Keratinocyte (primary cell): ENCODE results near the gene SHC3. TPM values are rescaled to one million over a fixed set of nuclear protein-coding genes. Genes with fewer than 3 reads are reported as not detected.

ENCODE experiments used
- DNase-seq: peaks from one replicate; pipeline ENCODE4 v3.0.0-alpha.2; 2011; ENCODE audit warnings: low read depth, missing footprints, low spot score
- FAIRE-seq: peaks from 2 replicates; lab custom pipeline; 2011; peaks lifted over from hg19 to GRCh38; lab: Jason Lieb, UNC
- H2AFZ ChIP-seq: 2 replicates; pipeline ENCODE4 v1.6.0; 2012; ENCODE audit warnings: low read length, control low read depth, inconsistent platforms; ENCODE audit not compliant: control insufficient read depth
- H3K27ac ChIP-seq: 2 replicates; pipeline ENCODE4 v1.5.1; 2011; ENCODE audit warnings: low read length; ENCODE audit not compliant: control insufficient read depth, insufficient read depth
- H3K27me3 ChIP-seq: 3 replicates; pipeline ENCODE4 v1.6.0; 2011; ENCODE audit warnings: low read length; ENCODE audit not compliant: control insufficient read depth, insufficient read depth; ENCODE audit errors: extremely low read depth
- H3K36me3 ChIP-seq, 2 experiments: 2 replicates in 1 of 2; 3 replicates in 1 of 2; pipeline ENCODE4 v1.5.1; 2011; ENCODE audit warnings: low read length in 2 of 2, mild to moderate bottlenecking in 1 of 2; ENCODE audit not compliant: control insufficient read depth in 2 of 2, insufficient read depth in 2 of 2; ENCODE audit errors: extremely low read depth in 1 of 2
- H3K4me1 ChIP-seq: 3 replicates; pipeline ENCODE4 v1.5.1; 2011; ENCODE audit warnings: low read length; ENCODE audit not compliant: control insufficient read depth, insufficient read depth; ENCODE audit errors: extremely low read depth
- H3K4me2 ChIP-seq: 3 replicates; pipeline ENCODE4 v1.6.0; 2011; ENCODE audit warnings: low read depth, low read length; ENCODE audit not compliant: control insufficient read depth, insufficient read depth; ENCODE audit errors: extremely low read depth
- H3K4me3 ChIP-seq, 3 experiments: fragments of 200-600 bp in 1 of 3; sonication (generic) in 1 of 3; 2 replicates in 2 of 3; 3 replicates in 1 of 3; pipeline ENCODE4 v1.5.1; 2011 to 2016; ENCODE audit warnings: low read length in 3 of 3, mild to moderate bottlenecking in 3 of 3, control low read depth in 2 of 3, inconsistent platforms in 1 of 3, low read depth in 1 of 3, mixed read lengths in 1 of 3, mixed run types in 1 of 3, moderate library complexity in 1 of 3; ENCODE audit not compliant: control insufficient read depth in 2 of 3, insufficient read depth in 2 of 3; ENCODE audit errors: extremely low read depth in 1 of 3
- H3K79me2 ChIP-seq: 2 replicates; pipeline ENCODE4 v1.6.0; 2012; ENCODE audit warnings: low read length; ENCODE audit not compliant: control insufficient read depth, insufficient read depth
- H3K9ac ChIP-seq: 3 replicates; pipeline ENCODE4 v1.6.0; 2011; ENCODE audit warnings: low read length; ENCODE audit not compliant: control insufficient read depth, insufficient read depth; ENCODE audit errors: extremely low read depth
- H3K9me1 ChIP-seq: 3 replicates; pipeline ENCODE4 v1.6.0; 2011; ENCODE audit warnings: low read length; ENCODE audit not compliant: control insufficient read depth, insufficient read depth; ENCODE audit errors: extremely low read depth
- H3K9me3 ChIP-seq: 2 replicates; pipeline ENCODE4 v1.5.1; 2012; ENCODE audit warnings: low read depth, low read length; ENCODE audit not compliant: control insufficient read depth
- H4K20me1 ChIP-seq: 3 replicates; pipeline ENCODE4 v1.6.0; 2011; ENCODE audit warnings: low read length; ENCODE audit not compliant: control insufficient read depth, insufficient read depth; ENCODE audit errors: extremely low read depth
- CTCF ChIP-seq, 3 experiments: IDR thresholded peaks in 1 of 3; conservative IDR thresholded peaks in 1 of 3; optimal IDR thresholded peaks in 1 of 3; 2 replicates in 2 of 3; 3 replicates in 1 of 3; pipeline versions ENCODE3 to v1.5.1; 2011; ENCODE audit warnings: low read length in 3 of 3, mild to moderate bottlenecking in 3 of 3, moderate library complexity in 2 of 3, control low read depth in 1 of 3, inconsistent platforms in 1 of 3; ENCODE audit not compliant: insufficient read depth in 2 of 3; ENCODE audit errors: extremely low read depth in 1 of 3
- EZH2 ChIP-seq: IDR thresholded peaks from one replicate; pipeline ENCODE4 v1.6.1; 2012; ENCODE audit warnings: inconsistent platforms, mild to moderate bottlenecking, low read length, moderate library complexity
- dilution Hi-C: fragments of 300-500 bp; cut with MboI; formaldehyde crosslinking; loops from one replicate; pipeline ENCODE4 v1.7.0; 2020; ENCODE audit warnings: low sequenced_read_pairs; ENCODE audit not compliant: extremely low pct_ligation_motif_present
- polyA plus RNA-seq, 5 experiments: library from polyadenylated mRNA; depleted of rRNA in 3 of 5; stranded (reverse) in 3 of 5; stranded (forward) in 1 of 5; unstranded in 1 of 5; fragments of >200 nt; gene quantifications; 1 replicate in 1 of 5; 2 replicates in 3 of 5; 3 replicates in 1 of 5; pipeline versions ENCODE4 v1.2.1 to v1.2.3, GENCODE V29; 2011 to 2012; ENCODE audit warnings: missing spikeins in 2 of 5, low read depth in 1 of 5, low replicate concordance in 1 of 5

The SHC3 gene
- polyA plus RNA-seq, 1 donor (not counting 4 experiments of a cell fraction or from before 2014, with no cell fraction given), result 0.03 TPM

GRCh38 chr9:88986776-88987175, 191.8 kb downstream of the SHC3 start:
- no peaks in the 10 kb centered on the region for H3K9me1 ChIP-seq
- TF ChIP-seq EZH2, result no peak
- TF ChIP-seq CTCF (optimal IDR thresholded peaks at IDR 0.05 in 1 of 3, IDR thresholded peaks at IDR 0.05 in 1 of 3, conservative IDR thresholded peaks at IDR 0.05 in 1 of 3; ENCODE audit: extremely low read depth in 1 of 3, insufficient read depth in 2 of 3, low read length in 3 of 3), result no peak
- no peak overlapping the region for H3K27ac ChIP-seq
- H3K4me2 ChIP-seq, result no peak overlapping the region
- H3K27me3 ChIP-seq, result no peaks in the 10 kb centered on the region
- no peak for FAIRE-seq
- peaks cover 10% of the 10 kb centered on the region for H3K4me1 ChIP-seq
- no peak overlapping the region for H3K4me3 ChIP-seq
- no peaks in the 10 kb centered on the region for H4K20me1 ChIP-seq
- no peaks in the 10 kb centered on the region for H3K79me2 ChIP-seq
- dilution Hi-C loops, result no loop called here
- no peak for DNase-seq
- H3K9ac ChIP-seq, result no peak overlapping the region
- H3K9me3 ChIP-seq, result no peaks in the 10 kb centered on the region
- no peak overlapping the region for H2AFZ ChIP-seq
- H3K36me3 ChIP-seq, result no peaks in the 10 kb centered on the region

GRCh38 chr9:88985616-88986015, 193.0 kb downstream of the SHC3 start:
- Histone ChIP-seq H4K20me1 (no peaks in the 10 kb centered on the region), H3K9ac (no peak overlapping the region), H3K4me1 (peaks cover 10% of the 10 kb centered on the region), H3K79me2 (no peaks in the 10 kb centered on the region), H3K9me3 (no peaks in the 10 kb centered on the region), H3K27ac (no peak overlapping the region), H3K4me3 (no peak overlapping the region), H3K9me1 (no peaks in the 10 kb centered on the region), H3K4me2 (no peak overlapping the region), H3K36me3 (no peaks in the 10 kb centered on the region), H3K27me3 (no peaks in the 10 kb centered on the region), H2AFZ (no peak overlapping the region)
- FAIRE-seq (no peak), DNase-seq (no peak)
- dilution Hi-C loops, result no loop called here
- TF ChIP-seq CTCF (optimal IDR thresholded peaks at IDR 0.05 in 1 of 3, IDR thresholded peaks at IDR 0.05 in 1 of 3, conservative IDR thresholded peaks at IDR 0.05 in 1 of 3; ENCODE audit: extremely low read depth in 1 of 3, insufficient read depth in 2 of 3, low read length in 3 of 3) (no peak), EZH2 (no peak)
